Activated naive CD8-positive, alpha-beta T cell treated with anti-CD3 and anti-CD28 coated beads, Interleukin-2, amount 50 U/mL, for 16 hours (primary cell): ENCODE results near the gene ALDOA.
"Not testable (repeated sequence)": the region's sequence is repeated elsewhere in the genome, so short reads cannot be mapped to it uniquely, and the experiment has no call there.

Source experiments
- DNase-seq: peaks from one replicate; pipeline ENCODE4 v3.0.0-alpha.2; 2020; ENCODE audit warnings: low read depth, low spot score

The ALDOA gene

GRCh38 chr16:30040690-30041089 lies 24.9 kb upstream of the ALDOA start:
- not testable (repeated sequence) for DNase-seq

- DNase-seq = no peak
These were observed 23.7 kb upstream of the ALDOA start for GRCh38 chr16:30041841-30042240.

- DNase-seq = no peak
These were observed 19.4 kb upstream of the ALDOA start for GRCh38 chr16:30046178-30046577.

GRCh38 chr16:30046588-30046987 lies 19.0 kb upstream of the ALDOA start:
- DNase-seq = no peak

- no peak for DNase-seq
These were observed 15.7 kb upstream of the ALDOA start for GRCh38 chr16:30049871-30050270.

- no peak for DNase-seq
These were observed 14.0 kb upstream of the ALDOA start for GRCh38 chr16:30051518-30051917.

GRCh38 chr16:30052671-30053372 lies 12.7 kb upstream of the ALDOA start:
- DNase-seq = peak; percentile 77

GRCh38 chr16:30053376-30054015 lies 12.1 kb upstream of the ALDOA start:
- DNase-seq = no peak

GRCh38 chr16:30054451-30054850 lies 11.1 kb upstream of the ALDOA start:
- no peak for DNase-seq

- no peak for DNase-seq
These were observed 10.5 kb upstream of the ALDOA start for GRCh38 chr16:30054959-30055553.

GRCh38 chr16:30060346-30060745 lies 5.2 kb upstream of the ALDOA start:
- DNase-seq = no peak

GRCh38 chr16:30060836-30061554 lies 4.6 kb upstream of the ALDOA start:
- no peak for DNase-seq

GRCh38 chr16:30063278-30063892 lies 2.2 kb upstream of the ALDOA start:
- no peak for DNase-seq

GRCh38 chr16:30063893-30064728 lies 1.4 kb upstream of the ALDOA start:
- DNase-seq = peak; percentile 37

GRCh38 chr16:30064729-30065101 lies 845 bp upstream of the ALDOA start:
- DNase-seq = no peak

GRCh38 chr16:30065943-30066760 lies 592 bp downstream of the ALDOA start:
- no peak for DNase-seq

GRCh38 chr16:30066761-30067583 lies 1.4 kb downstream of the ALDOA start:
- no peak for DNase-seq

GRCh38 chr16:30067584-30067916 lies 2.0 kb downstream of the ALDOA start:
- DNase-seq = no peak

GRCh38 chr16:30068333-30068732 lies 2.8 kb downstream of the ALDOA start:
- DNase-seq = no peak
